ENCODE measurements around the gene PECR.
"Not testable (repeated sequence)": the region's sequence is repeated elsewhere in the genome, so short reads cannot be mapped to it uniquely, and the experiment has no call there.

The PECR gene

GRCh38 chr2:216104691-216105090 is 23.1 kb upstream of the PECR start:
- no peak for DNase-seq (ENCODE audit: low spot score)

DNA sequence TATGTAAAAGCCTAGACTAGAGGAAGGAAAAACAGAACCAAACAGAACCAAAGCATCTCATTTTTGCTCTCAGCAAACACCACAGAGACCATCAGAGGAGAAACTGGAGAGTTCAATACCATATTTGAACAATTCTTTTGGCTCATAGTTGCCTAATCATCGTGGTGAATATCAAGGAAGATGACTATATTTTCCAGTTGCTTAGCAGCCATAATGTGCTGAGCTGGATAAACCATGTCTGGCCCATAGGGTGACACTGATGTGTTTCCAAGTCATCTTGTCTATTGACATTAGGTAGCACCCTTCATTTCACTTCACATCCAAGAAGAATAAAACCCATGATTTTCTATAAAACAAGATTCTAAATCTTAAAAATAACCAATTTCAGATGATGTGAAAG is 21.6 kb upstream of the PECR start:
- DNase-seq (ENCODE audit: low spot score) = no peak

GRCh38 chr2:216101109-216101508 is 19.5 kb upstream of the PECR start:
- no peak for DNase-seq (ENCODE audit: low spot score)

GRCh38 chr2:216098421-216099334 is 17.1 kb upstream of the PECR start:
- no peak for DNase-seq (ENCODE audit: low spot score)

DNA sequence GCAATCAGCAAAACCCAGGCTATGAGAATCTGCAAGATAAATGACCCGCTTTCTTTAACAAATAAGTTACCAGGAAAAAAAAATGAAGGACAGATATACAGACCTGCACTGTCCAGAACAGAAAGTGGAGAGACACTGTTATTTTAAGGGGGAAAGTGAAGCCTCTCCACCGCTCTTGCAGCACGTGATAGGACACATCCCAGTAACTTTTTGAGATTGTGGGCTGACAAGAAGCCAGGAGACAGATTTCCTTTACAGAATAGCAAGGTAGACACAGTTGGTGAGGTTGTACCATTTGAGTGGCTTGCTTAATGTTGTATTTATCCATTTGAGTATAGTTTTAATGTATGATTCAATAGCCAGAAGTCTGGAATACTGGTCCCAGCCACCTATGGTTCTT is 13.1 kb upstream of the PECR start:
- DNase-seq (ENCODE audit: low spot score) = no peak

GRCh38 chr2:216092646-216093045 is 11.0 kb upstream of the PECR start:
- no peak for DNase-seq (ENCODE audit: low spot score)

GRCh38 chr2:216090369-216090786 is 8.8 kb upstream of the PECR start:
- DNase-seq (ENCODE audit: low spot score) = no peak

GRCh38 chr2:216086207-216086893 is 4.7 kb upstream of the PECR start:
- no peak for DNase-seq (ENCODE audit: low spot score)

GRCh38 chr2:216084547-216084946 is 2.9 kb upstream of the PECR start:
- DNase-seq (ENCODE audit: low spot score) = no peak

DNA sequence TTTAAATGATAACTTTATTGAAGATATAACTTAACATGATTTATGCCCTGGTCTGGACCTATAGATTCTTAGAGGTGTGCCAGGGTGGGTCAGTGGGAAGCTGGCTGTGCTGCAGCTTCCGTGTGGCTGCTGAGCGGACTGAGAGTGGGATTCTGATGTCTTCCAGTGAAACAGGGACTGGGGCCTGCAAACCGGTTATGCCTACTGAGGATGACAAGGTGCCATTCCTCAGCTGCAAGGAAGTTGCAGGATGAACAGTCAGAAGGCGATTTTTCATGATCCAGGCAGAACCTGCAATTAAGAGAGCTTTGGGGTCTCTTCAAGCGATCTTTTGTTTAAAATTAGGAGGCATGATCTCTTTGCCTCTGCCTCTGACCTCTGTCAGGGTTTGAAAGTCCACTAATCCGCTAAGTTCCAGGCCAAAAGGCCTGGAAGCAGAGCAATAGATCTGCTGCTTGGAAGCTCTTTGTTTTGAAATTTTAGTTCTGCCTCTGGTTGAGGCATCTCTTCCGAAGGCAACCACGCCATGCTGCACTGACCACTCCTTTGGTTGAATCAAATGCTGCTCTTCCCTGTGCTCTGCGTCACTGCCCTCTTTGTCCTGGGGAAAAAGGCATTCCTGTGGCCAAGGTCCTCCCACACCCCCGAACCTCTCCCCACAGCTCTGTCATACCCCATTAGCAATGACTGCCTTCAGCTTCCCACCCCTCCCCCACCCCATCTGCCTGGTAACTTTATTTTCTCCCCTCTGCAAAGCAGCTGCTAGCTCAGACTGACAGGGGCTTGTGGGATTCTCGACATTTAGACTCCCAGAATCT is 2.1 kb upstream of the PECR start:
- DNase-seq (ENCODE audit: low spot score) = no peak

DNA sequence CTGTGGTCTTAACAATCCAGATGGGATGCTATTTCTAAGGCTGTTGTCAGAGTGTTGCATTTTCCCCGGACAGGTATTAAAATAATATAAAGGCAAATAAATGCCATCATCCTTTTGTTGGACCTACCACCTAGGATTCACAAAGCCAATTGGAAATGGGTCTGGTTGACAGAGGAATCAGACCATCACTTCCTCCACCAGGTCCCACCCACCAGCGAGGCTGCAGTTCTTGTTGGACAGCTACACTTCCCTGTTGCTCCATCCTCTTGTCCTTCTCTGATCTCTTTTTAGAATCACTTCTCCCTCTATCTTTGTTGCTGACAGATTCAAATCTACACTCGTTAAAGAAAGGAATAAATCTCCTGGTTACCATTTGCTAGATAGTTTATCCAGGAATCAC is 1.2 kb upstream of the PECR start:
- DNase-seq (ENCODE audit: low spot score) = no peak

DNA sequence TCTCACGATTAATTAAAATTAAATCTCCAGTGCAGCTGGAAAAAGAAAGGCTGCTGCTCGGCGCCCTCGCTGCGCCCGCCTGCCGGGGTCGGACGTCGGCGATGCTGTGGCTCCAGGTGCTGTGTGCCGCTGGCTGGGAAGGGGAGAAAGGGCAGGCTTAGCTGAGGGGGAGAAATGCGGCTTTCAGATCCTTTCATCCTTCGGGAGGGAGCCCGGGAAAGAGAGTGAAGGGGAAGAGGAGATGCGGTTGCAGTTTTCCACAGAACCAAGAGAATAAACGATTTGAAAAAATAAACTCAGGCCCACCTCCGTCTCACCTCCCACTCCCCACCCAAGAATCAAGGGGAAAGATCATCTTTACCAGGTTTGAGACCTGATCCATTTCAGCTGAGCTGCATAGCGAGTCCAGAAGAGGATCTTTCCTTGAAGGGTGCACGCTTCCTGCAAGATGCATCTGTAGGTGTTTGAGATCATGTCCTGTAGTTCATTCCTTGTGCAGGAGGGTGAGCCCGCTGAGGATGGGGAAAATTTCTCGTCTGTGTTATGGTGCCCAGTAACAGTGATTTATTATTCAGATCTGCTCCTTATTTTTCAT is 605 bp upstream of the PECR start:
- DNase-seq (ENCODE audit: low spot score) = peak; percentile 12

DNA sequence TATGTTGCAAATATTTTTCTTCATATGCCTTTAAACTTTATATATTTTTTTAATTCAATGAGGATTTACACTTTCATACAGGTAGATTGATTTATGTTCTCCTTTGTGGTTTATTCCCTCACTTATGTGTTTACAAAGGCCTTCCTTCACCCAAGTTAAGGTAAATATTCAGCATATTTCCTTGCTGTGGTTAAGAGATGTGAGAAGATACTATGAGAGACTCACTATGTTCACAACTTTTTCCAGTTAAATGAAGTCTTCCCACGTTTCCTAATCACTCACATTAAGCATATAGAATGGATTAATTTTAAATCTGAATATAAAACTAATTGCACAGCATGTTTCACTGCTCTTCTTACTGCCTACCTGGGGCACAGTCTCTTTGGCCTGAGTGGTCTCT is 597 bp downstream of the PECR start:
- no peak for DNase-seq (ENCODE audit: low spot score)

DNA sequence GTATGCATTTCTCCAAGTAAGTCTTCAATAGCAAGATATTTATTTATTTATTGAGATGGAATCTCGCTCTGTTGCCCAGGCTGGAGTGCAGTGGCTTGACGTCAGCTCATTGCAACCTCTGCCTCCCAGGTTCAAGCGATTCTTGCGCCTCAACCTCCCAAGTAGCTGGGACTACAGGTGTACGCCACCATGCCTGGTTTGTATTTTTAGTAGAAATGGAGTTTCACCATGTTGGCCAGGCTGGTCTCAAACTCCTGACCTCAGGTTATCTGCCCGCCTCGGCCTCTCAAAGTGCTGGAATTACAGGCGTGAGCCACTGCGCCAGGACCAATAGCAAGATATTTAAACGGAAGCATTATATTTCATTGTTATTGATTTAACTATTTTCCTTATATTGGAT is 1.6 kb downstream of the PECR start:
- not testable (repeated sequence) for DNase-seq (ENCODE audit: low spot score)

- no peak for DNase-seq (ENCODE audit: low spot score)
Observed at GRCh38 chr2:216078776-216079175, 2.8 kb downstream of the PECR start.

DNA sequence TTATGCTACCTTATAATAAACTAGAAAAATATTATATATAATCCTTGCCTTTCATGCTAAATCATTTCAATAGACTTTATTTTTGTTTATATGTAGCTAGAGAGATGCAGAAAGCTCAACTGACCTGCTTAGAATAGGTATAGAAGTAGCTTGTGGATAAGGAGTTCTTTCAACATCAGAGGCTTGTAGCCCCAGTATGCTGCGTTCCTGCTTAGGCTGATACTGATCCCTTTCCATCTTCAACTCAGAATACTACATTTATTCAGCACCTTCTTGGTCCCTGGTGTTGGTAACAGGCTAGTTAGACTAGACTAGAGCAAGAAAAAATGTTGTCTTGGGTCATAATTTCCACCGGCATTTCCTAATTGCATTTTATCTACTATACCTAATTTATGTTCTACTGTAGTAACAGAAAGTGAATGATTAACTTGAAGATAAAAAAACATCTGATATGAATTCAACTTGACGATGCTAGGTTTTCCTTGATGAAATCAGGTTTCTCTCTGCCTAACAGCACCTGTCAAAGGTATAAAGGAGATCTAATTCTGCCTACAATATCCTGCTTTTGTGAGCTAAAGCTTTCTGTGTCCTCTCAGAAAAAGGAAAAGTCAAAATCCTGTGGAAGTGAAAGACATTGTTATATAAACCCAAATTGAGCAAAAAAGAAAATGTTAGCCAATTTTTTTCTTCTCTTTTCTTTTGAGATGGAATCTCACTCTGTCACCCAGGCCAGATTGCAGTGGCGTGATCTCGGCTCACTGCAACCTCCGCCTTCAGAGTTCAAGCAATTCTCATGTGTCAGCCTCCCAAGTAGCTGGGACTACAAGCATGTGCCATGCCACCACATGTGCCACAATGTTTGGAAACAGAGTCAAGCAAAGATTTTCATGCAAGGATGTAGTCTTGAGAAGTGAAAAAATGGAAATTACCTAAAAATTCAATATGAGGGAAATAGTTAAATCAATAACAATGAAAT is 5.8 kb downstream of the PECR start:
- DNase-seq (ENCODE audit: low spot score) = no peak

GRCh38 chr2:216074794-216075193 is 6.8 kb downstream of the PECR start:
- no peak for DNase-seq (ENCODE audit: low spot score)

GRCh38 chr2:216074380-216074779 is 7.2 kb downstream of the PECR start:
- DNase-seq (ENCODE audit: low spot score) = no peak

DNA sequence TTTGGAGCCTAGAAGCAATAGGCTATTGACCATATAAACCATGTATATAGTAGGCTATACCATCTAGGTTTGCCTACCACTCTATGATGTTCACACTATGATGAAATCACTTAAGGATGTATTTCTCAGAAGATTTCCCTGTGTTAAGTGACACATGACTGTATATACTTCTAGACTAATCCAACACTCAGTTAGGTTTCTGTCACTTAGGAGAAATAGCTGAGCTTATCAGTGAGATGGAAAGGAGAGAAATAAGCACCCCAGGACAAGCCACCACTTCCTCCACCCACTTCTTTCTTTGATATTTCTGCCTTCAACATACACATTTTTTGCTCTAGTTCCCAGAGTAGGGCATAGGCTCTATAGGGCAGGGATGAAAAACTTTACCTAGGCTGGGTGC is 7.8 kb downstream of the PECR start:
- DNase-seq (ENCODE audit: low spot score) = no peak

GRCh38 chr2:216072473-216072872 is 9.1 kb downstream of the PECR start:
- no peak for DNase-seq (ENCODE audit: low spot score)
